Right atrium auricular region (tissue), 2 donors: ENCODE measurements around the gene SLC38A2. TPM values are rescaled to one million over a fixed set of nuclear protein-coding genes. Genes with fewer than 3 reads are reported as not detected.

Source experiments
- DNase-seq: peaks from one replicate; pipeline ENCODE4 v3.0.0-alpha.2; 2019; ENCODE audit warnings: low spot score
- H3K27ac ChIP-seq, 2 donors: fragments of 200-600 bp; sonication (generic); 1 replicate in 1 of 2; 2 replicates in 1 of 2; pipeline ENCODE4 v1.5.1; 2016 to 2019
- H3K27me3 ChIP-seq, 2 donors: fragments of 200-600 bp; sonication (generic); one replicate each; pipeline versions ENCODE4 v1.5.1 to v1.6.0; 2017 to 2019
- H3K36me3 ChIP-seq: fragments of 200-600 bp; sonication (generic); one replicate; pipeline ENCODE4 v1.5.1; 2016
- H3K4me1 ChIP-seq, 2 donors: fragments of 200-600 bp; sonication (generic); one replicate each; pipeline versions ENCODE4 v1.5.1 to v1.6.0; 2017 to 2019
- H3K4me3 ChIP-seq, 2 donors: fragments of 200-600 bp; sonication (generic); 1 replicate in 1 of 2; 2 replicates in 1 of 2; pipeline ENCODE4 v1.5.1; 2017 to 2019; ENCODE audit warnings: mild to moderate bottlenecking in 1 of 2, moderate library complexity in 1 of 2
- H3K9me3 ChIP-seq, 2 donors: fragments of 200-600 bp; sonication (generic); one replicate each; pipeline ENCODE4 v1.5.1; 2019
- total RNA-seq, 2 donors: library from RNA; depleted of rRNA; stranded (reverse); fragments of >200 nt; gene quantifications; one replicate each; pipeline ENCODE4 v1.1.0, GENCODE V29; 2016
- TF ChIP-seq, protein P1 (sequence below), 2 donors: fragments of 200-600 bp; sonication (generic); IDR thresholded peaks; one replicate each; pipeline ENCODE4 v1.5.1; 2019; ENCODE audit warnings: antibody characterized with exemption in 2 of 2

The SLC38A2 gene
- total RNA-seq, 2 donors from 2014 or later = 192 to 204 TPM

DNA sequence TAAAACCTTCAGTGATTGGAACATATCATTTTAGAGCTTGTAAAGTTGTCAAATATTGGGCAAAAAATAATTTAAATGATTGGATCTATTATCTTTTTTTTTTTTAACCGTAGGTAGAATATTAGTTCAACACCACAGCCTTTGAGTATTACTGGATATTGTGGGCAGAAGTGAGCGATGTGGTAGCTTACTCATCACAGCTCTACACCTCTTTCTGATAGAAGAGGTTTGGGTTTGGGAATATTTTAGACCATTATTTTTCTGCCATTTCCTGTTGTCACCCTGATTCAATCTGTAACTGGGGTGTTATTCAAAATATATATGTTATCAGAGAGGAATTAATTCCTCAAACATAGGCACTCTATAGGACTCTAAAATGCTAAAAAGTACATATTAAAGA, 34.8 kb upstream of the SLC38A2 start:
- Histone ChIP-seq H3K27ac (no peak overlapping the region), H3K36me3 (no peaks in the 10 kb centered on the region), H3K4me3 (no peak overlapping the region), H3K27me3 (no peaks in the 10 kb centered on the region), H3K4me1 (peaks cover 0 to 73% of the 10 kb centered on the region in 2 donors), H3K9me3 (no peaks in the 10 kb centered on the region)
- no peak for DNase-seq
- TF ChIP-seq, protein P1, sequence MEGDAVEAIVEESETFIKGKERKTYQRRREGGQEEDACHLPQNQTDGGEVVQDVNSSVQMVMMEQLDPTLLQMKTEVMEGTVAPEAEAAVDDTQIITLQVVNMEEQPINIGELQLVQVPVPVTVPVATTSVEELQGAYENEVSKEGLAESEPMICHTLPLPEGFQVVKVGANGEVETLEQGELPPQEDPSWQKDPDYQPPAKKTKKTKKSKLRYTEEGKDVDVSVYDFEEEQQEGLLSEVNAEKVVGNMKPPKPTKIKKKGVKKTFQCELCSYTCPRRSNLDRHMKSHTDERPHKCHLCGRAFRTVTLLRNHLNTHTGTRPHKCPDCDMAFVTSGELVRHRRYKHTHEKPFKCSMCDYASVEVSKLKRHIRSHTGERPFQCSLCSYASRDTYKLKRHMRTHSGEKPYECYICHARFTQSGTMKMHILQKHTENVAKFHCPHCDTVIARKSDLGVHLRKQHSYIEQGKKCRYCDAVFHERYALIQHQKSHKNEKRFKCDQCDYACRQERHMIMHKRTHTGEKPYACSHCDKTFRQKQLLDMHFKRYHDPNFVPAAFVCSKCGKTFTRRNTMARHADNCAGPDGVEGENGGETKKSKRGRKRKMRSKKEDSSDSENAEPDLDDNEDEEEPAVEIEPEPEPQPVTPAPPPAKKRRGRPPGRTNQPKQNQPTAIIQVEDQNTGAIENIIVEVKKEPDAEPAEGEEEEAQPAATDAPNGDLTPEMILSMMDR (IDR thresholded peaks at IDR 0.05) = no peak

GRCh38 chr12:46406352-46407027, 33.9 kb upstream of the SLC38A2 start:
- H3K36me3 ChIP-seq = no peaks in the 10 kb centered on the region
- TF ChIP-seq, protein P1 (IDR thresholded peaks at IDR 0.05) = no peak
- H3K27me3 ChIP-seq = no peaks in the 10 kb centered on the region
- peaks cover 0 to 81% of the 10 kb centered on the region in 2 donors for H3K4me1 ChIP-seq
- no peak for DNase-seq
- H3K4me3 ChIP-seq = no peak overlapping the region
- H3K27ac ChIP-seq = no peak overlapping the region
- no peaks in the 10 kb centered on the region for H3K9me3 ChIP-seq

DNA sequence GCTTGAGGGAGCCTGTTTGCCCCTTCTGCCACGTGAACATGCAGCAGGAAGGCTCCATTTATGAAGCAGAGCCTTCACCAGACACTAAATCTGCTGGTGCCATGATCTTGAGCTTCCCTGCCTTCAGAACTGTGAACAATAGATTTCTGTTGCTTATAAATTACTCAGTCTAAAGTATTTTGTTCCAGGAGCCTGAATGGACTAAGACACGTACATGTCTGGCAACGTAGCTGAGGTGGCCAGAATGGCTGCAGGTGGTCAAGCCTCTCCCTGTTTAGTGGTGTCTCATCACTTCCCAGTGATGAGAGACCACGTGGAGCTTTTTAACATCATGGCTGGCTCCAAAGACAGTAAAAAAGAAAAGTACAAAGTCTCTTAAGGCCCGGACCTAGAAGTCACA, 32.2 kb upstream of the SLC38A2 start:
- Histone ChIP-seq H3K4me1 (peaks cover 0 to 77% of the 10 kb centered on the region in 2 donors), H3K36me3 (no peaks in the 10 kb centered on the region), H3K4me3 (no peak overlapping the region), H3K27ac (peak overlapping the region; percentile 54 to 57), H3K27me3 (no peaks in the 10 kb centered on the region), H3K9me3 (no peaks in the 10 kb centered on the region)
- no peak for DNase-seq
- TF ChIP-seq, protein P1 (IDR thresholded peaks at IDR 0.05) = no peak

DNA sequence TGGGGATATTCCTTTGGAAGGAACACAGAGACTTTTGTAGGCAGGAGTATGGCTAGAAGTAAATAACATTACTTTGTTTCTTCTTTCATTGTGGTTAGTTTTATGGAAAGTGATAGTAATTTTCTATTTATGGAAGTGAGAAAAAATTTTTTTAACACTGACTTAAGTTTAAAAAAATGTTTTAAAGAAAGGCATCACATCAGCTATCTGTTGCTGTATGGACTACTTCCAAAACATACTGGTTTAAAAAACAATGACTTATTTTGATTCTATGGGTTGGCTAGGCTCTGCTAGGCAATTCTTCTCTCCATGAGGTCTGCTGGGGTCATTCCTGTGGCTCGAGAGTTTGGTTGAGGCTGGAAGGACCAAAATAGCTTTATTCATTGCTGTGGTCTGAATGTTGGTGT, 31.7 kb upstream of the SLC38A2 start:
- DNase-seq = no peak
- Histone ChIP-seq H3K27ac (peak overlapping the region; percentile 54 to 57), H3K36me3 (no peaks in the 10 kb centered on the region), H3K9me3 (no peaks in the 10 kb centered on the region), H3K27me3 (no peaks in the 10 kb centered on the region), H3K4me3 (no peak overlapping the region), H3K4me1 (peaks cover 0 to 72% of the 10 kb centered on the region in 2 donors)
- TF ChIP-seq, protein P1 (IDR thresholded peaks at IDR 0.05) = no peak

DNA sequence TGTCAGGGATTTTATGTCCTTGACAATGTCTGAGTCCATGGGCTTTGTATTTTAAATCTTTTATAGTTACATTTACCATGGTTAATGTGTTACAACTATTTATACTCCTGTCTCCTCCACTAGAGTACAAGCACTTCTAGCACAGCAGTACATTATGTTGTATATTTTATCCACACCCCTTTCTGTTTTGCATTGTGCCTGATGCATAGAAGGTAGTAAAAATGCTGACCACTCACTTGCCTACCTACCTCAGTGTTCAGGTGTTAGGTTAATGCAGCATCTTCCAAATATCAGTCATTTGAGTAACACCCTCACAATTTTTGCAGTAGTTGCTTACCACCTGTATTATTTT, 31.1 kb upstream of the SLC38A2 start:
- no peaks in the 10 kb centered on the region for H3K27me3 ChIP-seq
- no peak for DNase-seq
- H3K4me3 ChIP-seq = no peak overlapping the region
- TF ChIP-seq, protein P1 (IDR thresholded peaks at IDR 0.05) = no peak
- peaks cover 0 to 67% of the 10 kb centered on the region in 2 donors for H3K4me1 ChIP-seq
- peak overlapping the region in 1 of 2 donors; percentile 54 for H3K27ac ChIP-seq
- no peaks in the 10 kb centered on the region for H3K9me3 ChIP-seq
- no peaks in the 10 kb centered on the region for H3K36me3 ChIP-seq
